ENCODE data around the gene HOXA13.
A peak's percentile ranks its signal among the peaks of the same experiment; 100 is the strongest.

The HOXA13 gene

DNA sequence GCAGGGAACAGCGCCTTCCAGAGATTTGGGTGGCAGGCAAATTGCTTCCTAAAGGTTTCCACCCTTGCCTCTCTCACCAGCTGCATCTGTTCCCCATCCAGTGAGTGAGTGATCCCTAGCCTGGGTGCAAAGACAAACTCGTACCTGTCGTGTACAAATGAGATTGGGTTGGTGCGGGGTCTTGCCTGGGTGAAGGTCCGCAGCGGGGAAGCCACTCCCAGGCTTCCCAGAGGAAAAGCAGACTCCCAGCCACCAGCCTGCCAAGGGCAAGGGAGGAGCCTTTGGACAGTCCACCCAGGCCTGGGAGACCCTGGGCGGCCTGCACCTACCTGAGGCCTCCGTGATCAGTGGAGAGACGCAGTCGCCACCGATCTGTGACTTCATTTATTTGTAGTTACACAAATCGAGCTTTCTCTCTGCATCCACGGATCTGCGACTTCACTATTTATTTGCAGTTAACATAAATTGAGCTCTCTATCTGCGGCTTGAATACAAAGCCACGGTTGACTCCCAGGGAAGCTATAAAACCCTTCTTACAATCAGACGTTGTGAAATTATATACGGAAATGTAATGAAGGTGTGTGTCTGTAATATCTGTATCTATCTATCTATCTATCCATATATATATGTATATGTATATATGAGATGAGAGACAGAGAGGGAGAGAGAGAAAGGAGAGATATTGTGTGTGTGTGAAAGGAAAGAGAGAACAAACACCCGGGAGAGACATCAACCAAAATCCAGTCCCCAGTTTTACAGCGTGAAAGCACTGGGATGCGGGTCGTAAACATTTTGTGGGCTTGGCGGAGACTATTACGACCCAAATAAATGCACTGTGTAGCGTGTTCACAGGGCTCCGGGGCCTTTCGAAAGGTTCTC is 40.4 kb downstream of the HOXA13 start:
- no peak for DNase-seq (ENCODE audit: low read depth in 2 of 2)

DNA sequence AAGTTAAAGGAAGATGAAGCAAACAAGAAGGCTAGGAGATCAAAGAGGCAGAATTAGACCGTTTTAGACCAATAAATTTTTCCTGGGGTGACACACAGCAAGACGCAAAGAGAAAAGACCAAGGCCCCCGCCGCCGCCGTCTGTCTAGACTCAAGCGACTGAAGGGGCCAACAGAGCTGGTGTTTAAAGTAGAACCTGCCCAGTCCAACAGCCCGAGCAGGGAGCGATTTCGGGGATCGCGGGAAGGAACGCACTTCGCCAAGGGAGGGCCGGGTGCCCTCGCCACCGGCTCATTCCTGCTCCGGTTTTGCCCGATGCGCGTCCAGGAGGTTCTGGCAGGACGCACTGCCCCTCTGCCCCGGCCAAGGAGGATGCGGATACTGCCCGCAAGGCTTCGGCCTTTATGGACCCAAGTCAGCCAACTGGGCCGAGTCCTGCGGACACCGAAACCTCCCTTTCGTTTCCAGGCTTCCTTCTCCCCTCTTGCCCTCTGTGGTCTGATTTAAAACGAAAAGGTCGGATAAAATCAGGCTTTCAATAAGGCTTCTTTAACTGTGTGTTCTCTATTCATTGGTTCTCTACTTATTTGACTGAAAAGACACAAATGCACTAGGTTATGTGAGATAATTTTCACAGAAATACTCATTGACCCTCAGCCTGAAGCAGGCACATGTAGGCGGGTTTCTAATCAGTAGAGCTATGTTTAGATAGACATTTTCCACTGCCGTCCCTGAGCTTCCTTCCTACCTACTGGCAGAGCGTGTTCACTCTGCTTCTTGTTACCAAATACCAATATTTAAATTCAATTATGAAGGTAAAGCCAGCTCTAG is 41.2 kb downstream of the HOXA13 start:
- DNase-seq (ENCODE audit: low read depth in 2 of 2), result no peak

DNA sequence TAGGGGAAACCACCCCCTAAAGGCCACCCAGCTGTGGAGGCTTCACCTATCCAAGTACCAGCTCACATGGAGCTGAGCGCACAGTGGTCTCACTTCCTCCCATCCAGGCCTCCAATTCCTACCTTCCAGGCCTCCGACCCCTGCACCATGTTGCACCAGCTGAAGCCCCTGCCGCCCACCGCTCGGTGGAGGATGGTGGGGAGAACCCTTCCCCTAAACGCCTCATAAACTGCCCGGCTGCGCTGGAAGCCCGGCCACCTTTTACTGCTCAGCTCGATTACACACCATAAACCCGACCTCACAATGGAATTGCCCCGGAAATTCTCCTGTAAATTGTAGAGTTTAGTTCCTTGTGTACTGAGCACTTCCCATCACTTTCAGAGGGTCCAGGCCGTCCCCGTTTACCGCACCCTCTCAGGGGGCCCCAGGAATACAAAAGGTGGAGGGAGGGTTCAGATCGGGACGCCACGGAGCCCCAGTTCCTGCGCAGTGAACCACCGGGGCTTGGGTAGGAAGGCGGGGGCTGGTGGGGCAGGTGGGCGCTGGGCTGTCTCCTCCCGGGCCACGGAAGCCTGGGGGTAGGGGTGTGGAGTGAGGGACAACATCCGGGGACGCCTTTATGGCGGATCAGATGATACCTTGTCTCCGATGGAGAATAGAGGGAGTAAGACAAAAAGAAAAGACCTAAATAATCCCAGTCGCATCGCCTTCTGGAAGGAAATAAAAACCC is 42.0 kb downstream of the HOXA13 start:
- DNase-seq (ENCODE audit: low read depth in 2 of 2), result no peak

DNA sequence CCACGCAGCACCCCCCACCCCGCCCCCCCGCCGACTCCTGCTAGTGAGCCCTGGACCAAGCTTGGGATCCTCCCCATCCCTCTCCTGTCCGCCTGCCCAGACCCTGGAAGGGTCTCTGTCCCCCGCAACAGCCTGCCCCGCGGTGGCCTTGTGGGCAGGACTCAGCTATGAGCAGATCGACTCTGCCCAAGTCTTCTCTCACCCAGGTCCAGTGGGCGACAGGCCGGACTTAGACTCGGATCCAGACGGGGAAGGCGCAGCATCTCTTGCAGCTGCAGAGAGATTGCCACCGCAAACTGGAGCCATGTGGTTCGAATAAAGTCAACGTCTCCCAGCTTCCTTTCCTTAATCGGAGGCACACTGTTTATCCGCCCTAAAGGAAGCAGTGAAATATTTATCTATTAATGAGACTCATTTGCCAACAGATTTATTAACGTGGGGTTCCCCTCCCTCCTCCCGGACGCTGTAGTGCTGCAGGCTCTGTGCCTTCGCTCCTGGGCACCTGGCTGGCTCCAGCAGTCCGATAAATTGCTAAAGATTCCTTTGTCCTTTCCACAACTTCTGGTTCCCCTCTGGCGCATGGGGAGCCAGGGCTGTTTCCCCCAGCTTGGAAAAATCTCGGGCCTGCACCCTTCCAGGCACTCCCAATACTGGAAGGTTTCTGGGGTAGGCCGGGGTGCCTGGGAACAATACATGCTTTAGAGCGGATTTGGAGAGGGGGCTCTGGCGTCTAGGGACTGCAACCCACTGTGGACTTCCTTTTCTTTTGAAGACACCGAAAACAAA is 42.8 kb downstream of the HOXA13 start:
- DNase-seq (ENCODE audit: low read depth in 2 of 2), result no peak

DNA sequence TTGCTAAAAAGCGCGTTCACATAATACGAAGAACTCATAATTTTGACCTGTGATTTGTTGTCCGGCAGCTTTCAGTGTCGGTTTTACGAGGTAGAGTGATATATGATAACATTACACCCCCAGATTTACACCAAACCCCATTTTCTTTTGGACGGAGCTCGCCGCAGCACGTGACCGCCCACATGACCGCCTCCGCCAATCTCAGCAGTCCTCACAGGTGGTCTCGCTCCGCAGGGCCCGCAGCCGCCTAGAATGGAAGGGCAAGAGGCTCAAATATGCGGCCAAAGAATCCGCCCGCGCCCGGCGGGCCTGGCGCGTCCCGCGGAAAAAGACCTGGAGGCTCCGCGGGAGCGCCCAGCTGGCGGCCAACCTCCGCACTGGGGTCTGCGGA is 43.4 kb downstream of the HOXA13 start, which contains the start of gene HOXA7:
TSS of gene HOXA7 (minus strand) at position 168 of the 391 bp plus-strand sequence. CDS start at position 38, 130 bp downstream.
- DNase-seq (ENCODE audit: low read depth in 2 of 2), result no peak

DNA sequence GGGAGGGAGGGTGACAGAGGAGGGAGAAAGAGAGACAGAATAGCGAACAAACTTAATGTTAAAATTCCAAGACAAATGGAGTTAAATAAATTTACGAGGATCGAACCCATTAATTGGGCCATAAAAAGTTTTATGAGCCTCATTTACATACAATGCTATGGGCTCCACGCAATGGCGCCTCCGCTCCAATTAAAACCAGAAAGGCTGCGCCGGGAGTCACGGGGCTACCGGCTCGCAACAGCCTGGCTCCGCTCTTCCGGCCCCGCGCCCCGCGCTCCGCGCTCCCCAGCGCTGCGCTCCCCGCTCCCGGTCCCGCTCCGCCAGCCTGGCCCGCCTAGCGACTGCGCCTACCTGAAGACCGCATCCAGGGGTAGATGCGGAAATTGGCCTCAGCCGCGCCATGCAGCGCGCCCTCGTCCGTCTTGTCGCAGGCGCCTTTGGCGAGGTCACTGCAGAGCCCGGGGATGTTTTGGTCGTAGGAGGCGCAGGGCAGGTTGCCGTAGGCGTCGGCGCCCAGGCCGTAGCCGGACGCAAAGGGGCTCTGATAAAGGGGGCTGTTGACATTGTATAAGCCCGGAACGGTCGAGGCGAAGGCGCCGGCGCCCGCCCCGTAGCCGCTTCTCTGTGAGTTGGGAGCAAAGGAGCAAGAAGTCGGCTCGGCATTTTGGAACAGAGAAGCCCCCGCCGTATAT is 43.9 kb downstream of the HOXA13 start:
- DNase-seq (ENCODE audit: low read depth in 2 of 2), result no peak

DNA sequence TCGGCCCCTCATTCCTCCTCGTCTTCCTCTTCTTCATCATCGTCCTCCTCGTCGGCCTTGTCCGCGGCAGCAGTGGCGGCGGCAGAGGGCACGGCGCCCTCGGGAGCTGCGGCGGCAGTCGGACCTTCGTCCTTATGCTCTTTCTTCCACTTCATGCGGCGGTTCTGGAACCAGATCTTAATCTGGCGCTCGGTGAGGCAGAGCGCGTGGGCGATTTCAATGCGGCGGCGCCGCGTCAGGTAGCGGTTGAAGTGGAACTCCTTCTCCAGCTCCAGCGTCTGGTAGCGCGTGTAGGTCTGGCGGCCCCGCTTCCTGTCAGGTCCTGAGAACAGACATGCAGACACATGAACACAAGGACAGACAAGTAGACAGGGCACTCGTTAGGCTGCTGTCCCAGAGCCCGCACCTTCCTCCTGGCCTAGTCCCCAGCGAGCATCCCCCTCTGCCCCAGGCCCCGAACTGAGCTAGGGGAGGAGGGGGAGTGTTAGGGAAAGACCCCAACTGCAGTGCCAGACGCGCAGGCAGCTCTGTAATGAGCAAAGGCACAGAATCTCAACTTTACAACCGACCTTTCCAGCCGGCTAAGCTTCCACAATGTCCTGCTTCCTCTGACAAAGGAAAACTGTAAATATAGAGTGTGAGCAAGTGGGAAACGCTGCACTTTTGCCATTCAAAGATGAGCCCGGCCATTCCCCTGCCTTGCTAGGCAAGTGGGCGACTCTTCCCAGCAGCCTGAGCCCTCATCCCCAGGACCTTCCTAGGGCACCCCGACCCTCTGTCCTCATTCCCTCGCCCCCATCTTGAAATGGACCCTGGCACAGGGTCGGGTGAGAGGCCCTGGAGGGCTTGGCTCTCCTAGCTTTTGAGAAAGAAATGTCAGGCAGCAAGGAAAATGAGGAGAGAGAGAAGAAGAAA is 44.7 kb downstream of the HOXA13 start:
- DNase-seq (ENCODE audit: low read depth in 2 of 2), result no peak

DNA sequence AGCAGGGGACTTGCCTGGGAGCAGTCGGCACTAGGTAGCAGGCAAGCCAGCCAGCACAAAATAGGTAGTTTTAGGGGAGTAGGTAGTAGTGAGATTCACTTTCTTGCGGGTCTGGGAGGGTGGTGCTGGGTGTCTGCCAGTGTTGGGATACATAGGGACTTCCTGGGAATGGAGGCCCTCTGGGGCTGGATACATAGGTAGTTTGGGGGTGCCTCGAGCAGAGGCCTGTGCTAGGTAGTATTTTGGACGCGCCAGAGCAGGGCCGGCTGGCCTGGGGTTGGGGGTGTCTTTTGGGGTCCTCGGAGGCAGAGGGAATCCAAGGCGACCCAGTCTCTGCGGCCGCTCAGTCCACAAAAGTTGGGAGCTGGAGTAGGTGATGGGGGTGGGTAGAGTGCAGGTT is 45.5 kb downstream of the HOXA13 start:
- no peak for DNase-seq (ENCODE audit: low read depth in 2 of 2)

DNA sequence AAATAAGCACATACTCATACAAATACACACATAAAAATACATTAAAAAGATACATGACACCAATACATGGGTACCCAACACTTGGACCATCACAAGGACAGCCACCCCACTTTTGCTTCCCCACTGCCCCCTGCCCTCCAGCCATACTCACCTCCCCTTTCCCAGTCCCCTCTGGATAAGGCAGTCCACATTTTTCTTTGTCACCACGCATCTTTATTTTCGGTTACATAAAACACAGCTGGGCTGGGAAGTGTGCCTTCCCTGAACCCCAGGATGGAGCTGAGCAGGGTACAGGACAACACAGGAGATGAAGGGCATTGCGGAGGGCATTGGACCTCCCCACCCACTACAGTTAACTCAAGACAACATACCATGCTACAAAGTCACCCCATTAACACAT is 46.4 kb downstream of the HOXA13 start:
- no peak for DNase-seq (ENCODE audit: low read depth in 2 of 2)

DNA sequence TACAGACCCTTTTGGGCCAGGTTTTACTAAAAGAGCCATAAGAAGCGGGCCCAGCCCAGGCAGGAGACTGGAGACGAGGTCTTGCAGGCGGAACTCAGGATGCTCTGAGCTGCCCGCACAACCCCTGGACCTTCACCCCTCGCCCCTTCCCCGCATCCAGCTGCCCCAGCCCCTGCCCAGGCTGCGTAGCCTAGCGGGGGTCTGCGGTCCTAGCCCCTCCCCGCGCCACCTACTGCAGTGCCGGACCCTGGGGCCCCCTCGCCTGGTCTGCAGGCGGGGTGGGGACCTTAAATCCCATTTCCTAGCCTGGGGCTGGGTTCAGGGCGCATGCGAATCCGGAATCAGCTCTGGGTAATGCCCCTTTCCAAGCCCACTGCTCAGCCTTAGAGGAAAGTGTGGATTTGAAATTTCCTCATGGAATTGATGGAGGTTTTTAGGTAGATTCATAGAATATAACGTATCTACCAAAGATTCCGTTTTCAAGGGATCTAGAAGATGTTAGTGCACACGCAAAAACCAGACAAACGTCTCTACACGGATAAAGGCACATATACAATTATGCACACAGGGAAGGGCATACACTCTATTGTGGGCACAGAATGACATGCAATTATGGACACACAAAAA is 47.0 kb downstream of the HOXA13 start:
- DNase-seq (ENCODE audit: low read depth in 2 of 2), result no peak

DNA sequence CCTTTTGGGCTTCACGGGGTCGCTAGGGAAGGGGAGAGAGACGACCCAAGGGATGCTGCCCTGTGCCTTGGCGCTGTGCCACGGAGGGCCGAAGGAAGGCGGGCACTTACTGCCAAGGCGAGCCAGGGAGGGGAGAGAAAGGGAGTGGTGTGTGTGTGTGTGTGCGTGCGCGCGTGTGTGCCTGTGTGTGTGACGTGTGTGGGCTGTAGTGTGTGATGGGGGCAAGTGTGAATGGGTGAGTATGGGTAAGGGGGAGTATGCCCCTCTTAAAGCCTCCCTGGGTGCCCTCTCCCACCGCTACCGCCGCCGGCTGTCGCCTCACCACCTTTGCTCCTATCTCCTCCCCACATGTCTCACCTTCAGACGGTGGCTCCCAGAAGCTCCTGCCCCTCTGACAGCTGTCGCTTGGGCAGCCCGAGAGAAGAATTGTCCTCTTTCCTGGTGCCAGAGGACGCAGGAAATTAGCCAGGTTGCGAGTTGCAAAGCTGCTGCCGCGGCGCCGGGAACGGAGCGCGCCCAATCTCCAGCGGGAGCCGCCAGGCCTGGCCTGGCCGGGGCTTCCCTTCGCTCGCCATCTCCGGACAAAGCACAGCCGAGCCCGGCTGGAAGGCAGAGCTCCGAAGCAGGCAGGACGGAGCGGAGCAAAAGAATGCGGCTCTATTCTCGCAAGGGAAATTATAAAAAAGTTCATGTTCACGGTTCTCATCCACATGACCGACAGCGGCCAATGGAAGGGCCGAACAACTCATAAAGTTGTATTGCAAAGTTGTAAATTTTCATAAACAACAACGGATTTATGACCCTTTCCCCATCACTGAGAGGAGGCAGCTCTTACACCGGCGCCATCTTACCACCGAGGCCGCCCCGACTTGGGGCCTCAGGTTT is 47.7 kb downstream of the HOXA13 start, which contains the start of gene HOXA3:
TSS of gene HOXA3 (minus strand) at position 653 of the 885 bp plus-strand sequence. CDS start 41,943 bp downstream, outside the sequence.
- DNase-seq (ENCODE audit: low read depth in 2 of 2), result no peak

DNA sequence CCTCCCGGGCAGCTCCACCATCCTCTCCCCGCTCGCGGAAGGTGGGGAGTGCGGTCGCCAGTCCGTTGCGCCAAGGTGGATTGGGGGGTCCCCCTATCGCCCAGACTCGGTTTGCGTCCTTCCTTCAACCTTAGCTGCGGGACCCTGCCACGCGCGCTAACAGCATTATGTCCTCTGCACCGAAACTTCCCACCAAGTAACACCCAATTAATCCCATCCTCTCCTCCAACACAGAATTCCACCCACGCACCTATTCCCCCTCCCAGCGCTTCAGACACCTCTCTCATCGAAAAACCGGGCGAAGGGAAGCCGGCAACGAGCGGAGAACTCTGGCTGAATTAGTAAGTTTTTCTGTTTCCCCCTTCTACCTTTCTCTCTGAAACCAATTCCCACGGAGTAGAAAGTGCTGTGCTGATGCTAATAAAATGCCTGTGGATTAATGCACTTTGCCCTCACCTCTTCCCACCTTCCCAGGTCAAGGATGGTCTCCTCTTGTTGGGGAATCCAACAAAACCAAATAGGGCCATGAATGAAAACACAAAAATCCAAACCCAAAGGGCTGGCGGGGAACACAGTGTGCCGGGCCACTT is 48.5 kb downstream of the HOXA13 start:
- DNase-seq (ENCODE audit: low read depth in 2 of 2), result no peak

DNA sequence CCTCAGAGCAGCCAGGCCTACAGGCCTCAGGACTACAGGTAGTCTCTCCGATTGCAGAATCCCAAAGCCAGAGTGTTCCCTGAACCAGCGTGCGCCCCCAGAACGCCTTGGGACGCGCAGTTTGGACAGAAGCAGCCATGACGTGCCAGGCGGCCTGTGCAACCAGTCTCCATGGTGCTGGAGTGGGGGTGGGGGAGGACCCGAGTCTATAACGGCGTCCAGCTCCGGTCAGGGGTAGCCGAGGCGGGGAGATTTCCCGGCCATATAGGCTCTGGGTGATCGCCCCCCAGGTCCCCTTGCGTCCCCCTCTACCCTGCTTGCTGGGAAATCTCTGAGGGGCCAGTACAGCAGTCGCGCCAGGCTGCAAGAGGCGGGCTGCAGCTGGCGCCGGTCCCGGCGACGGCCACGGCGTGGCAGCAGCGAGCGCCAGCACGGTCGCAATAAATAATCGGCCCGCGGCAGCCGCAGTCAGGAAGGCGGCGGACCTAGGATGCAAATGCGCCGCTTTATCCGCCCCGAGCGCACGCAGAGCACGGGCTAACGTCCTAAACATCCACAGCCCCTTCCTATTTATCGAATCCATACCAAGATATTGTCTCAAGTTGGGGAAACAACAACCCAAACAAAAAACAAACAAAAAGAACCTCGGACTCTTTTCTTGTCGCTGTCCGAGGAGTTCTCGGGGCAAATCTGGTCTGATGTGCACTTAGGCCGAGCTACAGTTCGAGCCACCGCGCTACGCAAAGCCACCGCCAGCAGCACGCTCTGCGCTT is 49.1 kb downstream of the HOXA13 start:
- peak; percentile 41 to 55 for DNase-seq (ENCODE audit: low read depth in 2 of 2)

DNA sequence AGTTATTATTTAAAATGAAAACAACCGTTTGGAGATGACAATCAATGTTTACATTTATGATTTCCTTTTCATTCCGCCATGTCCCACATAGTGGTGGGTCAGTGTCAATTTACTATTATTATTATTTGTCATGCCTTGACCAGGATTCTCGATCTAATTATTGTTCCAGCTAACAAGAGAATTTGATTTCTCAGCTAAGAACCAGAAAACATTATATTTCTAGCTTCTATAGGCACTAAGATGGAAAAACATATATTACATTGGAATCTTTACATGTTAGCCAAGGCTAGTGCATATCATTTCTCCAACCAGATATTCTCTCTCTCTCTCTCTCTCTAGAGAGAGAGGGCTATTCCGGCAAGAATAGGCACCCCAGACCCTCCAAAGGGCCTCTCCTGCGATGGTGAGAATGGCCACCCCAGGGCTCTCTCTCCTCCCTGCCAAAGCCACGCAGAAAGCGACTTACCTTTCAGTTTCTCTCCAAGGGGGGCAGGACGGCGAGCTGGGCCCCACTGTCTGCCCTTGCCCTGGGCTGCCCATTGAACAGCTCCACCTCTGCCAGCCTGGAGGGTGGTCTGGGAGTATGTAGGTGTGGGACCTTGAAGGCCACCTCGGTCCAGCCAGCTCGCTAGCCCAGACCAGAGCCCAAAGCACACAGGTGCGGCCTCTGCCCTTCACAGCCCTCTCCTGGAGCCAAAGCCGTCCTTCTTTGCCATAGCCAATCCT is 49.9 kb downstream of the HOXA13 start:
- DNase-seq (ENCODE audit: low read depth in 2 of 2), result no peak

DNA sequence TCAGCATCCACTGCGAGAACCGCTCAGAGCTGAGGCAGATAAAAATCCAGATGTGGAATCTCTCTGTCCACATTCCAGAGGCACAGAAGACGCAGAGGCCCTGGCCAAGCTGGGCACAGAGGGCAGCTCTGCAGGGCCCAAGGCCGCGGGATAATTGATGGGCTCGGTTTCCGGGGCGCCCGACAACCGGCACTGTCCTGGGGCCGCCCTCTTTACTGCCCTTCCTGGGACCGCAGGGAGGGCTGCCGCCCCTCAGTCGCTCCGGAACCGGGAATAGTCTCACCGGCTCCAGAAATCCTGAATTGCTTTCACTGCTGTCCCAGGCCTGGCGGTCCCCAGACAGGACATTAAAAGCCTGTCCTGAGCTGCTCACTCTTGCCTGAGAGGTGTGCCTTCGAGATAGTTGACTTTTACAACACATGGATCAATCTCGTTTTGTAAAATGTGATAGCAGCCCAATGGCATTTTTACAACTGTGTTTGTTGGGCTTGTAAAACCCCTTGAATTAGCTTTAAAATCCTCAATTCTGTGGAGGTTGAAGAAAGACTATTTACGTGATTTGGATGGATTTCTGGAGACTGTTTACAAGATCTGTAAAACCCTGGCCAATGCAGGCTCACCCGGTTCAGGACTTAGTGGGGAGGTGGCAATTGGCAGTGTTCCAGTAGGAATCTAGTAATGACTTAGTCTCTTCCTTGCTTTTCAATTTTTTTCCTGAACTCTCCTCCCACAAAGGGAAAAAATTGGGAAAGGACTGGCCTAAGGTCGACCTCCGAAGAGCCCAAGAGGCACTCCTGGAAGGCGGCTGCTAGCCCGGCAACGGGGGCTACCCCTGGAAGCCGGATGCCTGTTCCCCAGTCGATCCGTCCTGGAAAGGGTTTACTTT is 50.9 kb downstream of the HOXA13 start:
- DNase-seq (ENCODE audit: low read depth in 2 of 2), result no peak

Measured in activated CD4-positive, alpha-beta T cell treated with anti-CD3 and anti-CD28 coated beads for 24 hours (primary cell).